ENCODE measurements around the gene MBOAT2. TPM values are rescaled to one million over a fixed set of nuclear protein-coding genes. Genes with fewer than 3 reads are reported as not detected.
A peak's percentile ranks its signal among the peaks of the same experiment; 100 is the strongest.

Gene MBOAT2
- total and polyA plus RNA-seq, 2 donors (not counting 1 experiment from before 2014, with no cell fraction given): 0.24 to 1.3 TPM

- ATAC-seq (ENCODE audit: low read depth) (no peak), DNase-seq (no peak)
- Histone ChIP-seq H3K36me3 (replicated peaks in 1 of 2; ENCODE audit: control extremely low read depth in 1 of 2, control insufficient read depth in 1 of 2, extremely low read depth in 1 of 2, insufficient read depth in 2 of 2, low read length in 1 of 2) (no peaks in the 10 kb centered on the region), H3K79me2 (ENCODE audit: control insufficient read depth, insufficient read depth, low read length) (no peaks in the 10 kb centered on the region), H4K20me1 (ENCODE audit: control insufficient read depth, insufficient read depth, low read length, poor library complexity, severe bottlenecking) (no peaks in the 10 kb centered on the region), H2AFZ (ENCODE audit: insufficient read depth, low read depth, low read length, poor library complexity, severe bottlenecking) (peak overlapping the region; percentile 75), H3K4me2 (replicated peaks; ENCODE audit: low read depth, low read length, poor library complexity, severe bottlenecking) (peak overlapping the region; percentile 94), H3K4me1 (ENCODE audit: control insufficient read depth in 2 of 2, insufficient read depth in 2 of 2, low read length in 2 of 2) (peaks cover 11 to 16% of the 10 kb centered on the region in 2 donors), H3K9me3 (ENCODE audit: control extremely low read depth in 1 of 3, control insufficient read depth in 2 of 3, insufficient read depth in 1 of 3, low read length in 2 of 3) (no peaks in the 10 kb centered on the region), H3K27ac (ENCODE audit: low read length in 2 of 2) (no peak overlapping the region), H3K4me3 (ENCODE audit: control extremely low read depth in 1 of 5, extremely low read depth in 1 of 5, insufficient read depth in 1 of 5, low read depth in 2 of 5, low read length in 4 of 5) (peak overlapping the region in 4 of 5 experiments; percentile 29 to 63 (median 52)), H3K9ac (ENCODE audit: low read length) (peak overlapping the region; percentile 58), H3K27me3 (replicated peaks in 1 of 4; ENCODE audit: control extremely low read depth in 1 of 4, control insufficient read depth in 3 of 4, insufficient read depth in 4 of 4, low read length in 3 of 4) (peaks cover 0 to 11% (median 2%) of the 10 kb centered on the region in 4 experiments)
- Mint-ChIP-seq H3K4me1 (peaks cover 11% of the 10 kb centered on the region), H3K4me3 (no peak overlapping the region), H3K9me3 (ENCODE audit: insufficient read depth) (no peaks in the 10 kb centered on the region), H3K27ac (no peak overlapping the region), H3K27me3 (peaks cover 9% of the 10 kb centered on the region)
- POLR2A ChIA-PET: no interaction called here
- CTCF ChIA-PET: interaction anchor here (1.0 kb wide), 1 partner anchor 14 kb away, joined by 3 read pairs; no protein-coding TSS in a partner anchor
- WGBS (ENCODE audit: insufficient coverage): under 1% methylated on average over 25 of the region's 25 CpGs
- TF ChIP-seq CTCF (IDR thresholded peaks at IDR 0.05) (no peak), EZH2 (IDR thresholded peaks at IDR 0.05; ENCODE audit: borderline replicate concordance, insufficient read depth, low read depth, low read length, poor library complexity, severe bottlenecking) (no peak)
- intact Hi-C loops (cut with micrococcal nuclease): no loop called here
Measured at GRCh38 chr2:9003366-9003615, 193 bp downstream of the MBOAT2 start.

GRCh38 chr2:9002637-9003365, 683 bp downstream of the MBOAT2 start:
- H3K79me2 ChIP-seq (ENCODE audit: control insufficient read depth, insufficient read depth, low read length): no peaks in the 10 kb centered on the region
- no peak for TF ChIP-seq CTCF (IDR thresholded peaks at IDR 0.05)
- no peak for TF ChIP-seq EZH2 (IDR thresholded peaks at IDR 0.05; ENCODE audit: borderline replicate concordance, insufficient read depth, low read depth, low read length, poor library complexity, severe bottlenecking)
- peaks cover 9% of the 10 kb centered on the region for H3K27me3 Mint-ChIP-seq
- ChIA-PET POLR2A (no interaction called here), CTCF (interaction anchor here (0.7 to 1.0 kb wide), 2 partner anchors 14 to 162 kb away, joined by 3 to 4 read pairs; no protein-coding TSS in a partner anchor)
- H3K4me1 ChIP-seq (ENCODE audit: control insufficient read depth in 2 of 2, insufficient read depth in 2 of 2, low read length in 2 of 2): peaks cover 11 to 16% of the 10 kb centered on the region in 2 donors
- intact Hi-C loops (cut with micrococcal nuclease): no loop called here
- H3K27ac Mint-ChIP-seq: peak overlapping the region; percentile 62
- peak overlapping the region; percentile 75 for H2AFZ ChIP-seq (ENCODE audit: insufficient read depth, low read depth, low read length, poor library complexity, severe bottlenecking)
- peaks cover 11% of the 10 kb centered on the region for H3K4me1 Mint-ChIP-seq
- no peaks in the 10 kb centered on the region for H3K9me3 ChIP-seq (ENCODE audit: control extremely low read depth in 1 of 3, control insufficient read depth in 2 of 3, insufficient read depth in 1 of 3, low read length in 2 of 3)
- WGBS (ENCODE audit: insufficient coverage): 3% methylated on average over 44 of the region's 44 CpGs
- peaks cover 0 to 11% (median 2%) of the 10 kb centered on the region in 4 experiments for H3K27me3 ChIP-seq (replicated peaks in 1 of 4; ENCODE audit: control extremely low read depth in 1 of 4, control insufficient read depth in 3 of 4, insufficient read depth in 4 of 4, low read length in 3 of 4)
- H4K20me1 ChIP-seq (ENCODE audit: control insufficient read depth, insufficient read depth, low read length, poor library complexity, severe bottlenecking): no peaks in the 10 kb centered on the region
- H3K4me2 ChIP-seq (replicated peaks; ENCODE audit: low read depth, low read length, poor library complexity, severe bottlenecking): peak overlapping the region; percentile 94
- H3K9me3 Mint-ChIP-seq (ENCODE audit: insufficient read depth): no peaks in the 10 kb centered on the region
- H3K9ac ChIP-seq (ENCODE audit: low read length): peak overlapping the region; percentile 58
- H3K4me3 Mint-ChIP-seq: peak overlapping the region; percentile 91
- no peak overlapping the region for H3K27ac ChIP-seq (ENCODE audit: low read length in 2 of 2)
- DNase-seq (peak; percentile 36), ATAC-seq (ENCODE audit: low read depth) (no peak)
- H3K36me3 ChIP-seq (replicated peaks in 1 of 2; ENCODE audit: control extremely low read depth in 1 of 2, control insufficient read depth in 1 of 2, extremely low read depth in 1 of 2, insufficient read depth in 2 of 2, low read length in 1 of 2): no peaks in the 10 kb centered on the region
- H3K4me3 ChIP-seq (ENCODE audit: control extremely low read depth in 1 of 5, extremely low read depth in 1 of 5, insufficient read depth in 1 of 5, low read depth in 2 of 5, low read length in 4 of 5): peak overlapping the region; percentile 29 to 68 (median 52)

Data from B cell (primary cell).